Upper lobe of left lung (tissue), 6 donors: Measurements from ENCODE around the gene ABCB6. TPM values are rescaled to one million over a fixed set of nuclear protein-coding genes. Genes with fewer than 3 reads are reported as not detected.
A peak's percentile ranks its signal among the peaks of the same experiment; 100 is the strongest.

Experiments used
- ATAC-seq, 2 donors: fragments of 200-7000 bp; cut with Tn5 transposase; one replicate each; pipeline ENCODE4 v1.9.1; 2022; ENCODE audit warnings: mild to moderate bottlenecking in 2 of 2, moderate library complexity in 2 of 2; ENCODE audit not compliant: low FRiP score in 2 of 2
- DNase-seq, 2 donors: peaks; one replicate each; pipeline ENCODE4 v3.0.0-alpha.2; 2019 to 2020
- H3K27ac ChIP-seq, 4 donors: fragments of 200-600 bp; sonication (generic); one replicate each; pipeline ENCODE4 v1.5.1; 2016 to 2019
- H3K27me3 ChIP-seq, 4 donors: fragments of 200-600 bp; sonication (generic); one replicate each; pipeline ENCODE4 v1.5.1; 2017 to 2019
- H3K36me3 ChIP-seq, 4 donors: fragments of 200-600 bp; sonication (generic); one replicate each; pipeline ENCODE4 v1.5.1; 2016 to 2019
- H3K4me1 ChIP-seq, 4 donors: fragments of 200-600 bp; sonication (generic); one replicate each; pipeline ENCODE4 v1.5.1; 2018 to 2019
- H3K4me3 ChIP-seq, 4 donors: fragments of 200-600 bp; sonication (generic); one replicate each; pipeline ENCODE4 v1.5.1; 2017 to 2019; ENCODE audit warnings: mild to moderate bottlenecking in 2 of 4, moderate library complexity in 1 of 4
- H3K9me3 ChIP-seq, 4 donors: fragments of 200-600 bp; sonication (generic); one replicate each; pipeline ENCODE4 v1.5.1; 2018 to 2019
- CTCF ChIP-seq, 6 experiments: fragments of 450-650 bp in 4 of 6; fragments of 200-600 bp in 2 of 6; sonication (generic) in 2 of 6; IDR thresholded peaks; one replicate each; pipeline ENCODE4 v1.5.1; 2016 to 2019; ENCODE audit warnings: antibody characterized with exemption in 6 of 6
- EP300 ChIP-seq, 4 donors: sonication (generic); formaldehyde crosslinking; IDR thresholded peaks; one replicate each; pipeline ENCODE4 v1.5.1; 2017; ENCODE audit warnings: antibody characterized with exemption in 4 of 4, control low read depth in 2 of 4
- POLR2A ChIP-seq, 4 donors: fragments of 450-650 bp; IDR thresholded peaks; one replicate each; pipeline ENCODE4 v1.5.1; 2016 to 2017; ENCODE audit warnings: antibody characterized with exemption in 4 of 4, mild to moderate bottlenecking in 2 of 4
- POLR2AphosphoS5 ChIP-seq, 2 donors: sonication (generic); formaldehyde crosslinking; IDR thresholded peaks; one replicate each; pipeline ENCODE4 v1.5.1; 2017; ENCODE audit warnings: antibody characterized with exemption in 2 of 2
- WGBS, 2 donors: methylation state at CpG; one replicate each; pipeline ENCODE4 v1.1.5; 2017 to 2018; 5-methylcytosine and 5-hydroxymethylcytosine counted together
- total RNA-seq, 6 donors: library from RNA; depleted of rRNA in 4 of 6; stranded (reverse); fragments of >200 nt in 4 of 6; gene quantifications; one replicate each; pipeline versions ENCODE4 v1.1.0 to v1.2.1, GENCODE V29; 2016 to 2021
- donor health status: DM: no; HTN: no; CAD: no; lungs with moderate emphysema.
- donor health status: DM: no; HTN: yes; CAD: no; lungs with severe emphysema.

Gene ABCB6
- total RNA-seq, 6 donors from 2014 or later, result 11.0 to 35.6 (median 21.9) TPM

DNA sequence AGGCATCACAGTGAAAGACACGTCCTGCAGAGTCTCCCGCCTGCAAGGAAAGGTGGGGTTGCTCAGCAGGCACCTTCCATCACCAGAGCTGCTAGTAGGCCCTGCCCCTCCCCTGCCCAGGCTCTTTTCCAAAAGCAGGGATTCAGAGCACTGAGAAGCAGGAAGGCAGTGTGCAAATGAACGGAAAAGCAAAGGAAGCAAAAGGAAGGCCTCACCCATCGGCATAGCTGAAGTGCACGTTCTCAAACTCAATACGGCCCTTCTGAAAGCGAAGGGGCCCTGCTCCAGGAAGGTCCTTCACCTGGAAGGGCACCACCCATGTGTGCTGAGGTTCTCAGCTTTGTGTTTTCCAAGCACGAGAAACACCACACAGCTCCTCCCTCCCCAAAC lies 5.7 kb downstream of the ABCB6 start:
- TF ChIP-seq EP300 (IDR thresholded peaks at IDR 0.05) (no peak), POLR2A (IDR thresholded peaks at IDR 0.05) (no peak), CTCF (IDR thresholded peaks at IDR 0.05) (no peak), POLR2AphosphoS5 (IDR thresholded peaks at IDR 0.05) (no peak)
- H3K27ac ChIP-seq, result no peak overlapping the region
- WGBS, 2 donors, result 81 to 87% methylated on average over 8 of the region's 8 CpGs
- DNase-seq (no peak), ATAC-seq (no peak)
- H3K36me3 ChIP-seq, result peaks cover 0 to 61% (median 34%) of the 10 kb centered on the region in 4 donors
- H3K9me3 ChIP-seq, result no peaks in the 10 kb centered on the region
- no peaks in the 10 kb centered on the region for H3K27me3 ChIP-seq
- H3K4me3 ChIP-seq, result no peak overlapping the region
- H3K4me1 ChIP-seq, result peaks cover 14 to 24% (median 17%) of the 10 kb centered on the region in 4 donors

GRCh38 chr2:219210886-219211362 lies 7.8 kb downstream of the ABCB6 start:
- H3K27me3 ChIP-seq, result no peaks in the 10 kb centered on the region
- ATAC-seq (no peak), DNase-seq (no peak)
- H3K27ac ChIP-seq, result no peak overlapping the region
- peaks cover 16 to 21% (median 18%) of the 10 kb centered on the region in 4 donors for H3K4me1 ChIP-seq
- H3K4me3 ChIP-seq, result no peak overlapping the region
- peaks cover 0 to 63% (median 34%) of the 10 kb centered on the region in 4 donors for H3K36me3 ChIP-seq
- no peaks in the 10 kb centered on the region for H3K9me3 ChIP-seq
- TF ChIP-seq CTCF (IDR thresholded peaks at IDR 0.05) (no peak), EP300 (IDR thresholded peaks at IDR 0.05) (no peak), POLR2AphosphoS5 (IDR thresholded peaks at IDR 0.05) (no peak), POLR2A (IDR thresholded peaks at IDR 0.05) (no peak)
- WGBS, 2 donors, result 88 to 91% methylated on average over 5 to 9 of the region's 9 CpGs

- no peak for ATAC-seq
- Histone ChIP-seq H3K4me3 (no peak overlapping the region), H3K27me3 (no peaks in the 10 kb centered on the region), H3K4me1 (peaks cover 17 to 23% (median 20%) of the 10 kb centered on the region in 4 donors), H3K36me3 (peaks cover 0 to 62% (median 33%) of the 10 kb centered on the region in 4 donors), H3K9me3 (no peaks in the 10 kb centered on the region), H3K27ac (peak overlapping the region in 1 of 4 donors; percentile 5)
- 92 to 95% methylated on average over 21 to 24 of the region's 24 CpGs for WGBS, 2 donors
- TF ChIP-seq EP300 (IDR thresholded peaks at IDR 0.05), result no peak
- no peak for TF ChIP-seq POLR2A (IDR thresholded peaks at IDR 0.05)
- TF ChIP-seq POLR2AphosphoS5 (IDR thresholded peaks at IDR 0.05), result no peak
- no peak for TF ChIP-seq CTCF (IDR thresholded peaks at IDR 0.05)
- peak in 1 of 2 donors; percentile 49 for DNase-seq
Measured at GRCh38 chr2:219210196-219210885, 8.4 kb downstream of the ABCB6 start.

GRCh38 chr2:219209236-219210195 lies 9.2 kb downstream of the ABCB6 start:
- no peaks in the 10 kb centered on the region for H3K27me3 ChIP-seq
- peaks cover 17 to 23% (median 20%) of the 10 kb centered on the region in 4 donors for H3K4me1 ChIP-seq
- TF ChIP-seq CTCF (IDR thresholded peaks at IDR 0.05), result no peak
- TF ChIP-seq EP300 (IDR thresholded peaks at IDR 0.05), result no peak
- TF ChIP-seq POLR2A (IDR thresholded peaks at IDR 0.05), result no peak
- no peak for TF ChIP-seq POLR2AphosphoS5 (IDR thresholded peaks at IDR 0.05)
- H3K27ac ChIP-seq, result peak overlapping the region in 1 of 4 donors; percentile 31
- peaks cover 0 to 54% (median 30%) of the 10 kb centered on the region in 4 donors for H3K36me3 ChIP-seq
- DNase-seq, result no peak
- H3K4me3 ChIP-seq, result no peak overlapping the region
- 64 to 74% methylated on average over 18 of the region's 18 CpGs for WGBS, 2 donors
- ATAC-seq, result no peak
- H3K9me3 ChIP-seq, result no peaks in the 10 kb centered on the region
